IPS-NIHi11 (cell line): ENCODE measurements around the gene SNRPA.
"Not testable (repeated sequence)": the region's sequence is repeated elsewhere in the genome, so short reads cannot be mapped to it uniquely, and the experiment has no call there.

Experiments used
- DNase-seq: peaks from one replicate; pipeline ENCODE4 v3.0.0; 2012; ENCODE audit warnings: mixed read lengths, low spot score

Gene SNRPA

GRCh38 chr19:40777645-40777936, 26.6 kb downstream of the SNRPA start:
- DNase-seq: no peak

- peak; percentile 89 for DNase-seq
Measured at GRCh38 chr19:40777937-40778705, 27.1 kb downstream of the SNRPA start, which contains the start of gene RAB4B. Gene RAB4B, plus strand, starts transcription at chr19:40778247. Its CDS starts 129 bp downstream, at chr19:40778376.

- DNase-seq: peak; percentile 89
Measured at GRCh38 chr19:40778706-40779284, 27.8 kb downstream of the SNRPA start.

- DNase-seq: no peak
Measured at GRCh38 chr19:40780582-40780981, 29.6 kb downstream of the SNRPA start.

GRCh38 chr19:40781140-40781539, 30.1 kb downstream of the SNRPA start:
- DNase-seq: no peak

GRCh38 chr19:40783711-40784110, 32.7 kb downstream of the SNRPA start:
- no peak for DNase-seq

- DNase-seq: not testable (repeated sequence)
Measured at GRCh38 chr19:40784146-40784545, 33.1 kb downstream of the SNRPA start.

GRCh38 chr19:40785526-40785925, 34.5 kb downstream of the SNRPA start:
- DNase-seq: no peak

- no peak for DNase-seq
Measured at GRCh38 chr19:40786060-40787037, 35.3 kb downstream of the SNRPA start.

GRCh38 chr19:40791349-40791748, 40.3 kb downstream of the SNRPA start:
- DNase-seq: no peak

- no peak for DNase-seq
Measured at GRCh38 chr19:40791996-40792395, 41.0 kb downstream of the SNRPA start.

GRCh38 chr19:40797166-40797962, 46.4 kb downstream of the SNRPA start:
- no peak for DNase-seq

- peak; percentile 90 for DNase-seq
Measured at GRCh38 chr19:40797963-40798682, 47.1 kb downstream of the SNRPA start.

- DNase-seq: peak; percentile 90
Measured at GRCh38 chr19:40798683-40799557, 47.9 kb downstream of the SNRPA start, which contains the start of gene EGLN2. Gene EGLN2, plus strand, starts transcription at chr19:40799191. Its CDS starts 1,382 bp downstream, at chr19:40800573.

GRCh38 chr19:40799558-40800338, 48.7 kb downstream of the SNRPA start:
- DNase-seq: peak; percentile 56

GRCh38 chr19:40800339-40800996, 49.5 kb downstream of the SNRPA start:
- no peak for DNase-seq

GRCh38 chr19:40800997-40801377, 50.0 kb downstream of the SNRPA start:
- DNase-seq: no peak

GRCh38 chr19:40801426-40802299, 50.7 kb downstream of the SNRPA start:
- no peak for DNase-seq
